Measurements from ENCODE around the gene PPM1L. TPM values are rescaled to one million over a fixed set of nuclear protein-coding genes. Genes with fewer than 3 reads are reported as not detected.
A peak's percentile ranks its signal among the peaks of the same experiment; 100 is the strongest.

Gene PPM1L
- total and polyA plus RNA-seq, 7 donors, result 6.2 to 76.1 (median 66.0) TPM

DNA sequence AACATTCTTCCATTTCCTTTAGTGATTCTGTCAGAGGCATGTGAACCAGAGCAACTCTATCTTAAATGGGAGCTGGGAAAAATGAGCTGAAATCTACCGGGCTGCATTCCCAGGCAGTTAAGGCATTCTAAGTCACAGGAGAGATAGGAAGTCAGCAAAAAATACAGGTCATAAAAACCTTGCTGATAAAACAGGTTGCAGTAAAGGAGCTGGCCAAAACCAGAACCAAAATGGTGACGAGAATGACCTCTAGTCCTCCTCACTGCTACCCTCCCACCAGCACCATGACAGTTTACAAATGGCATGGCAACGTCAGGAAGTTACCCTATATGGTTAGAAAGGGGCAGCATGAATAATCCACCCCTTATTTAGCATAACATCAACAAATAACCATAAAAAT, 282.7 kb downstream of the PPM1L start:
- Histone ChIP-seq H3K9me3 (no peaks in the 10 kb centered on the region), H3K36me3 (ENCODE audit: insufficient read depth in 1 of 2, low read depth in 1 of 2) (no peaks in the 10 kb centered on the region), H3K27ac (no peak overlapping the region), H3K27me3 (ENCODE audit: insufficient read depth in 3 of 3, low read length in 2 of 3) (no peaks in the 10 kb centered on the region), H3K4me3 (no peak overlapping the region), H3K4me1 (no peaks in the 10 kb centered on the region)
- DNase-seq (no peak), ATAC-seq (no peak)
- 74 to 78% (median 76%) methylated on average over 3 of the region's 3 CpGs for WGBS, 3 donors
- TF ChIP-seq, protein P1, sequence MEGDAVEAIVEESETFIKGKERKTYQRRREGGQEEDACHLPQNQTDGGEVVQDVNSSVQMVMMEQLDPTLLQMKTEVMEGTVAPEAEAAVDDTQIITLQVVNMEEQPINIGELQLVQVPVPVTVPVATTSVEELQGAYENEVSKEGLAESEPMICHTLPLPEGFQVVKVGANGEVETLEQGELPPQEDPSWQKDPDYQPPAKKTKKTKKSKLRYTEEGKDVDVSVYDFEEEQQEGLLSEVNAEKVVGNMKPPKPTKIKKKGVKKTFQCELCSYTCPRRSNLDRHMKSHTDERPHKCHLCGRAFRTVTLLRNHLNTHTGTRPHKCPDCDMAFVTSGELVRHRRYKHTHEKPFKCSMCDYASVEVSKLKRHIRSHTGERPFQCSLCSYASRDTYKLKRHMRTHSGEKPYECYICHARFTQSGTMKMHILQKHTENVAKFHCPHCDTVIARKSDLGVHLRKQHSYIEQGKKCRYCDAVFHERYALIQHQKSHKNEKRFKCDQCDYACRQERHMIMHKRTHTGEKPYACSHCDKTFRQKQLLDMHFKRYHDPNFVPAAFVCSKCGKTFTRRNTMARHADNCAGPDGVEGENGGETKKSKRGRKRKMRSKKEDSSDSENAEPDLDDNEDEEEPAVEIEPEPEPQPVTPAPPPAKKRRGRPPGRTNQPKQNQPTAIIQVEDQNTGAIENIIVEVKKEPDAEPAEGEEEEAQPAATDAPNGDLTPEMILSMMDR (IDR thresholded peaks at IDR 0.05), result no peak
- intact Hi-C loops (cut with DNase I), result no loop called here

DNA sequence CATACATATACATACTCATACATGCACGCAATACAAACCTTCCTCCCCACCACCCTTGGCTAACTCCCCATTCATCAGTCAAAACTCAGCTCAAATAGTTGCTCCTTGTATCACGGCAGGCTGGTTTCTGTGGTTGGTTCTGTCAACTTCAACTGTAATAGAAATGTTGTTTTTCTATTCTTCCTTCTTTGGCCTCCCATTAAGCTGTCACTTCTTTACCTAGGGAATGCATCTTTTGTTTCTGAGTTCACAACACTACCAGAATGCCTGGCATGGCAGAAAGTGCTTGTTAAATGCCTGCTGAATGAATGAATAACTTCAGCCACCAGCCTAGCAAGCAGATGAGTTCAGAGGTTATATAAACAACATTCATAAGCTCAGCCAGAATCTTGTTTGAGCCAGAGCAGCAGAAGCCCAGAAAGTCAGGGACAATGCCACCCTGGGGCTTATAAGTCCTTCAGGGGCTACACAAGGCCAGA, 286.0 kb downstream of the PPM1L start:
- DNase-seq, result no peak
- no peak for ATAC-seq
- intact Hi-C loops (cut with DNase I), result no loop called here
- no peaks in the 10 kb centered on the region for H3K4me1 ChIP-seq
- H3K9me3 ChIP-seq, result no peaks in the 10 kb centered on the region
- no peaks in the 10 kb centered on the region for H3K27me3 ChIP-seq (ENCODE audit: insufficient read depth in 3 of 3, low read length in 2 of 3)
- peaks cover 0 to 4% of the 10 kb centered on the region in 2 donors for H3K36me3 ChIP-seq (ENCODE audit: insufficient read depth in 1 of 2, low read depth in 1 of 2)
- H3K4me3 ChIP-seq, result no peak overlapping the region
- TF ChIP-seq, protein P1 (IDR thresholded peaks at IDR 0.05), result no peak
- WGBS, 3 donors, result 90 to 95% (median 94%) methylated on average over 2 of the region's 2 CpGs
- H3K27ac ChIP-seq, result no peak overlapping the region

DNA sequence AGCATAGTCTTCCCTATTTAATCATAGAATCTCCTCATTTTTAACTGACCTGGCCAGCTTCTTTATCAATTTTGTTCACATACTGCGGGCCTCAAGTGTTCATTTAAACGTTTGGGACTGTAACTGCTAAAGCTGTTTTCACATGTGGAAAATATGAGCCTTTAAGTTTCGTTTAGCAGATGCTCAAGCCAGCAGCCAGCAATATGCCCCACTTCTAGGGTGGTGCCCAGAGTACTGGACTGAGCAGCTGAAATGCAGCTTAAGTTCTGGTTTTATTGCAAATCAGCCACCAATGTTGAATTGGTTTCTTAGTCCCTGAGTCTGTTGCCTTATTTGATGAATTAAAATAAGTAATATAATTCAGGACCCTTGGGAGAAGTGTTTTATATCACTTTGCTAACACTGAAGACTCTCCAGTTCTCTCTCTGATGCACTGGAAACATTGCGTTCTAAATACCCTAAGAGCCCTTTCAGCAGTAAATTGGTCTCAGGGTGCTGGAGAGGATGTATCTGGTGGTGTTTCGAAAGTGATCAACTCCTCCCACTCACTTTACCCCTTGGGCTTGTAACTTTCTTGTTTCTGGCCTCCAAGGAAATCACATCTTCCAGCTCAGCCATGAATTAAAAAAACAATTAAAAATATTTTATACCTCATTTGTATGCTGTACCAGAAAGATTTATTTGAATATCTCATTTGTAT, 287.5 kb downstream of the PPM1L start:
- ATAC-seq, result no peak
- 71 to 79% (median 77%) methylated on average over 5 of the region's 5 CpGs for WGBS, 3 donors

DNA sequence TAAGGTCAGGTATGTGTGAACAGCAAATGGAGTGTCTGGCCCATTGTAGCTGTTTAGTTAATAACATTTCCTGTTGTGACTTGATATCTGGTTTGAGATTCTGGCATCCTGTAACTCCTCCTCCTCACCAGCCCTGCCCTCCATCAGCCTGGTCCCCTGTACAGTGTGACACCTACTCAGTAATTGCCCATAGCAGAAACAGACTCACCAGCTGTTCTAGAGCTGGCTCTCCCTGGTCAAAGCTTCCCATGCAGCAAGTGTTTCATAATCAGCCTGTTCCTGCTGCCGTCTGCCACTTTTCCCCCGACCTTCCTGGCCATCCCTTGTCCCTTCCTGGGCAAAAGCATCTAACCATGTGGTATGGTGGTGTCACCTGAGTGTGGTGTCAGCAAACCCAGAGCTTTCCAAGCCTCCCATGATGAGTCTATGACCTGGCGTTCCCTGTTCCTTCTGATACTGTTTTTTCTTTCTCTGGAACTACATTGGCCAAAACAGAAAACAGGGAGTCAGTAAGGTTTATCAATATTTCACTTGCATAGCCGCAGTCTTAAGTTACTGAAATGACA, 293.7 kb downstream of the PPM1L start:
- intact Hi-C loops (cut with DNase I), result no loop called here
- TF ChIP-seq, protein P1 (IDR thresholded peaks at IDR 0.05), result no peak
- Histone ChIP-seq H3K27ac (no peak overlapping the region), H3K27me3 (ENCODE audit: insufficient read depth in 3 of 3, low read length in 2 of 3) (no peaks in the 10 kb centered on the region), H3K4me3 (no peak overlapping the region), H3K9me3 (no peaks in the 10 kb centered on the region), H3K36me3 (ENCODE audit: insufficient read depth in 1 of 2, low read depth in 1 of 2) (no peaks in the 10 kb centered on the region), H3K4me1 (no peaks in the 10 kb centered on the region)
- WGBS, 3 donors, result 57 to 71% (median 64%) methylated on average over 4 of the region's 4 CpGs
- DNase-seq (no peak), ATAC-seq (peak; percentile 43 to 69 (median 60))

More for the DNA sequence above, 287.5 kb downstream of the PPM1L start:
- Histone ChIP-seq H3K27ac (no peak overlapping the region), H3K27me3 (ENCODE audit: insufficient read depth in 3 of 3, low read length in 2 of 3) (no peaks in the 10 kb centered on the region), H3K36me3 (ENCODE audit: insufficient read depth in 1 of 2, low read depth in 1 of 2) (peaks cover 0 to 4% of the 10 kb centered on the region in 2 donors), H3K4me1 (no peaks in the 10 kb centered on the region), H3K9me3 (no peaks in the 10 kb centered on the region), H3K4me3 (no peak overlapping the region)
- TF ChIP-seq, protein P1 (IDR thresholded peaks at IDR 0.05), result no peak
- no peak for DNase-seq
- intact Hi-C loops (cut with DNase I), result no loop called here

Measured in psoas muscle (tissue), 8 donors.